Hepatocyte (in vitro differentiated cells): Measurements from ENCODE around the gene GCH1.

ENCODE experiments used
- CTCF ChIP-seq: fragments of 200-600 bp; sonication (generic); IDR thresholded peaks from 2 replicates; pipeline ENCODE4 v1.5.1; 2016; ENCODE audit warnings: antibody characterized with exemption, mild to moderate bottlenecking; ENCODE audit not compliant: poor library complexity
- EZH2phosphoT487 ChIP-seq: fragments of 200-600 bp; sonication (generic); IDR thresholded peaks from one replicate; pipeline ENCODE4 v1.6.1; 2018; ENCODE audit warnings: antibody characterized with exemption, mild to moderate bottlenecking, low read depth, moderate library complexity; ENCODE audit not compliant: unreplicated experiment, severe bottlenecking

DNA sequence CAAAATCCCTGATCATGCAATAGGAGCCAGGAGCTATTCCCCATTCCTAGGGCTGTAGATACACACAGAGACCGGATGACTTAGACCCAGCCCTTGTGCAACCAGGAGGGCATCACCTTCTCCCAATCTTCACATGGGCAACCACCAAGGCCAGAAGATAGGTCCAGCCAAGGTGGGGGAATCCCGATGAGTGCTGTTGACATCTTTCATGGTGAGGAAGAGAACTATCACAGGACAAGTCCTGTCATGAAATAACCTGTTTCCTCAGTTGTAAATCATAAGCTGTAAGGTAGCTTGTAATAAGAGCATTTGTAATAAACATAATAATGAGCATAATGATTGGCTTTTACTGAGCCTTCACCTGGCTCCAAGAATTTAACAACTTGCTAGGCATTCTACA is 89.5 kb downstream of the GCH1 start:
- TF ChIP-seq CTCF: no peak
- TF ChIP-seq EZH2phosphoT487: no peak
